GM12892 (cell line): ENCODE results near the gene SEC23A.

Experiments
- DNase-seq: peaks from one replicate; pipeline ENCODE4 v3.0.0; 2011; ENCODE audit not compliant: insufficient read length
- FAIRE-seq: peaks from 2 replicates; lab custom pipeline; 2011; peaks lifted over from hg19 to GRCh38; lab: Jason Lieb, UNC
- POLR2A ChIP-seq: IDR thresholded peaks from 2 replicates; pipeline ENCODE4 v1.6.1; 2011; ENCODE audit warnings: low read depth, low read length, control low read depth
- POLR2AphosphoS5 ChIP-seq: IDR thresholded peaks from 2 replicates; pipeline ENCODE4 v1.6.1; 2011; ENCODE audit warnings: low read depth, low read length, control low read depth
- TAF1 ChIP-seq: IDR thresholded peaks from 2 replicates; pipeline ENCODE4 v1.6.1; 2011; ENCODE audit warnings: low read depth, mild to moderate bottlenecking, control low read depth, low read length, borderline replicate concordance

Gene SEC23A

DNA sequence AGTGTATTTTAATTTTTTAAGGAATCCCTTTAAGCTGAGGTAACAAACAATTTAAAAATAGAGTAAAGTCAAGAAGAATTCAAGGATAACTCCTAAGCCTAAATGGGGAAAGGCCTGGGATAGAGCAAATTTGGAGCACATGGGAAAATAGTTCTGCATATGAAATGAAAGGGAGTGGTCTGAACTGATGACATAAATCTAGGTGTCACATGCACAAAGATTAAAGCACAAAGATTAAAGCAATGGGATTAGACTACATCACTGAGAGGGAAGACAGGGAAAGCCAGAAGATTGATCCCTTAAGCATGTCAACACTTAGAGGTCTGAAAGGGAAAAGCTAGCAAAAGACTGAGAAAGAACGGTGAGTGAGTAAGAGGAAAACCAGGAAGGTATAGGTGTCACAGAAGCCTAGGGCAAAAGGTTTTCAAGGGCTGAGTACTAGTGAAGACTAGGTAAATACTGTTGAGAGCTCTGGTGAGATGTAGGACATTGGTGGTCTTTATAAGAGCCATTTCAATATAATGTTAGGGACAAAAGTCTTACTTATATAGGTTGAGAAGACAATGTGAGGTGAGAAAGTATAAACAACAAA, 59.6 kb downstream of the SEC23A start:
- DNase-seq (no peak), FAIRE-seq (peak; percentile 79)
- no peak for TF ChIP-seq POLR2AphosphoS5
- no peak for TF ChIP-seq TAF1
- no peak for TF ChIP-seq POLR2A

DNA sequence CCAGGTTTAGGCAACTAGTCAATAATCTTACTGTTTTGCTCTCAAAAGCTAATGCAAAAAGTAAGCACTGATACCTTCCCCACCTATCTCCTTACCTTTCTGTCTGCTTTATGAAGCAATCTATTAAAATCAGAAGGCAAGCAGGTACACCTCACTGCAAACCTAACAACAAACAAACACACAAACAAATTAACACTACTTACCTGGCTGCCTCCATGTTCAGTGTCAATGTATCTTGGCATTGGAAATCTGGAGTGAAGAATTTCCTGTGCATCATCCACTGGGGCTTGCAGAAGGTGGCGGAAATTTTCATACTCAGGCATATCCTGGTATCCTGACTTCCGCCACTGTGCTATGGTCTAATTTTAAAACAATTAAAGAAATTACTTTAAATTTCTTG, 62.5 kb downstream of the SEC23A start:
- TF ChIP-seq POLR2AphosphoS5 (no peak), TAF1 (no peak), POLR2A (no peak)
- DNase-seq (no peak), FAIRE-seq (no peak)

DNA sequence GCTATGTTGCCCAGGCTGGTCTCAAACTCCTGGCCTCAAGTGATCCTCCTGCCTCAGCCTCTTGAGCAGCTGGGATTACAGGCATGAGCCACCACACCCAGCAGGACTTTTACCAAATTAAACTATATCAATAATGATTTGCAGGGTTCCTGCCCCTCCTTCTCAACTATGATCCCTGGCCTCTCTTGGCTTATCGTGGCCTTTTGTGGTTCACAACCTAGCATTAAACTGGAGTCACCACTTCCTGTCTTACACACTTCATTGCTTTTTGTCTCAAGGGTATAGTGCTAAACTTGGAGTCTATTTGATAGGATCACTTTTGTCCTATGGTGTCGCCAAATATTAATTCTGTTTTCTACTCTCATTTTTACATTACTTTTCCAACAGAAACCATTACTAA, 64.5 kb downstream of the SEC23A start:
- no peak for DNase-seq

DNA sequence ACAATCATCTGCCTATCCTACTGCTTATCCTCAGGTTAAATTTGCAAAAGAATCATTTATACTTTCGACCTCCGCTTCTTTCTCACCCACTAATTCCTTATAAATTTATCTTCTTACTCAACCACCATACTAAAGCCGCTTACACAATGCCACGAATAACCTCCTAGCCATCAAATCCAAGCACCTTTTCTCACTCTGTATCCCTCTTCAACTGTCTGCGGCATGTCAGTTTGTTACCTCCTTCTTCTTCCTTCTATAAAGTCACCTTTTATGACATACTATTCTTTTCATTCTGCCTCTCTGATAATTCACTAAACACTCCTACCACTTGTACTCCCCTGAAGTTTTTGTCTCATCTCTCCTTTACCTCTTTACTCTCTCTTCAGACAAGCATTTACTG, 66.3 kb downstream of the SEC23A start:
- no peak for TF ChIP-seq TAF1
- TF ChIP-seq POLR2A = no peak
- TF ChIP-seq POLR2AphosphoS5 = no peak
- no peak for DNase-seq
- FAIRE-seq = no peak

More for the DNA sequence above, 64.5 kb downstream of the SEC23A start:
- TF ChIP-seq POLR2AphosphoS5 (no peak), POLR2A (no peak), TAF1 (no peak)
- peak; percentile 61 for FAIRE-seq

DNA sequence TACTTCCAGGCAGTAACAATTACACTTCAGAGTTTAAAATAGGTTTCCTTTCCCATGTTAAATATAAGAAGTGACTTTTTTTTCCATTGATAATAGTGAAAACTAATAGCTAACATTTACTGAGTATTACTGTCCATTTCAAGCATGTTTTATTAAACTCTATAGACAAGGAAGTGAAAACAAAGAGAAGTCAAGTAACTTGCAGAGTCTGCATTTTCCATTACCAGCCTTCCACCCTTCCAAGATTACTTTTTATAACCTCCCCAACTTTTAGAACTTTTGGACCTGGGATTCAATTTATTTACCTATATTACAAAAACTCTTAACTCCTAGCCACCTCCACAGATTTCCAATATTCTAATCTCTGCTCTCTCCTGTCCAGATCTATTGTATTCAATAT, 67.7 kb downstream of the SEC23A start:
- DNase-seq = no peak
- FAIRE-seq = no peak
- TF ChIP-seq POLR2A (no peak), TAF1 (no peak), POLR2AphosphoS5 (no peak)

DNA sequence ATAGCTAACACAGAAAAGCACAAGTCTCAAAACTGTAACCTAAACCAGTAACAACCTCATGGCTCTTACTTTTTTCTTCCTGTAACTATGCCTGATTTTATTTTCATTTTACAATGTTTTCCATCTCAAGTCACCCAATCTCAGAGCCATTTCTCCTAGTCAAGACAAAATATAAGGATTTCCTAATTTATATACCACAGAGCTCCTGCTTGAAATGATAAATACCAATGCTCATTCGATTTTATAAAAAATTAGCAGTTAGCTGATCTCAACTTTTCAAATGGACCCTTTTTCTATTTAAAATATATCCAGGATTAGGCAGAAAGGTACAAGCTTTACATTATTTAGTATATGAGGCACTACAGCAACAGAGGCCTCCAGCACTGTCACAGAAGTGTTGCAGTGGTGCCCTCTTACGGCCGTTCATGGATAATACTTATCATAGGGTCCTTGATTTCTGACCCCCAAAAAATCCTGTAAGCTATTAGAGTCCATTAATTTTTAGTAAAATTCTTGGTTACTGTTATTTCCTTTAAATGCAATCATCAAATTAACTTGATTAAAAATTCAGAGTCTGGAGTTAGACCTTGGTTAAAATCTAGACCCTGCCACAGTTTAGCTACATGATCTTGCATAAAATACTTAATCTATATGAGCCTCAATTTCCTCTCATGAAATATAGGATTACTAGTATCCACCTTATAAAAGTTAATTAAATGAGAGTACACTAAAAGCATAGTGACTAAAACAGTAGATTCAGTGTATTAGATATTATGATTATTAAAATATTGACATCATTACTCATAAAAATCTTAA, 68.3 kb downstream of the SEC23A start:
- DNase-seq (no peak), FAIRE-seq (no peak)
- TF ChIP-seq POLR2AphosphoS5 (no peak), TAF1 (no peak), POLR2A (no peak)

DNA sequence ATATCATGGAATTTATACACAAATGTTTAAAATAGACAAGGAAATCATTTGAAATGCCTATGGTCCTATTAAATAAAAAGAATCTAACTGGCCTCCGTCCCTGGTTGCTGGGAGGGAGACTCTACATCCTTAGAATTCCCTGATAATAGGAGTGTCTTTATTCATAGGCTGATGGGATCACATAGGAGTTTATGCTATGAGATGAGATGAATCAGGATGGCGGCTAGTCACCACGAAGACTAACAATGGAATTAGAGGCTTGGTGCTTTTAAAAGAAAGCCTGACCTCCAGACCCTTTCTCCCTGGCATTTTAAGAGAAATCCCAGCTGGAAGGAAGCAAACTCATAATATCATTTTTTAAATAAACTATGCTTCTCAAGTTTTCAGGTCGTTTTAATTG, 69.7 kb downstream of the SEC23A start:
- TF ChIP-seq TAF1 (no peak), POLR2AphosphoS5 (no peak), POLR2A (no peak)
- FAIRE-seq (no peak), DNase-seq (no peak)

DNA sequence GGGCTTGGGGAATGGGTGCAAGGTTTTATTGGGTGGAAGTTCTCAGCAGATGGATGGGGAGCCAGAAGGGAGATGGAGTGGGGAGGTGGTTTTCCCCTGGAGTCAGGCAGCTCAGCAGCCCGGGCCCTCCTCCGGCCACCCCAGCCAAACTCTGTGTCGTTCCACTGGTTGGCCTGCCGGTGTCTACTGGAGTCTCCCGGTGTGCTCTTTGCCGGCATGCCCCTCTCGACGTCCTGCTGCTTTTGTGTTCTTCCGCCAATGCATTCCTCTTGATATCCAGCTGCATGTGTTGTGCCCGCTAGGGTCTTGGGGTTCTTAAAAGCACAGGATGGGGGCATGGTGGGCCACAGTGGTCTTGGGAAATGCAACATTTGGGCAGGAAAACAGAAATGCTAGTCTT, 72.8 kb downstream of the SEC23A start:
- TF ChIP-seq POLR2AphosphoS5 (no peak), TAF1 (no peak), POLR2A (no peak)
- DNase-seq = no peak
- FAIRE-seq = no peak

DNA sequence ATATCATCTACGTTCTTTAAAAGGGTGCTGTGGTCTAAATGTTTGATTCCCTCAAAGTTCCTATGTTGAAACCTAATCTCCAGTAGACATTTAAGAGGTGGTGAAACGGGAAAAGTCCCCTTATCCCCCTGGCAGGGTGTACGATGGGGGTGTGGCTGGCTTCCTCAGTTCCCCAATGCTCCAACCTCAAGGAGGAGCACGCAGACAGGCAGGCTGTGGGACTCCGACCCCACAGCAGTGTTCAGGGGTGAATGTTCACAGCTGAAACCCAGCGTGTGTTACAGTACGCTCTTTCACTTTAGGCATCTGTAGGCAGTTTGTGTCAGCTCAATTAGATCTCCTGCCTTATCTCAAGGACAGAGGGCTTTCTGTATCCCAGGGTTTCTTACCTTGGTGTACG, 73.2 kb downstream of the SEC23A start:
- no peak for FAIRE-seq
- TF ChIP-seq POLR2AphosphoS5 = no peak
- no peak for TF ChIP-seq POLR2A
- no peak for TF ChIP-seq TAF1

DNA sequence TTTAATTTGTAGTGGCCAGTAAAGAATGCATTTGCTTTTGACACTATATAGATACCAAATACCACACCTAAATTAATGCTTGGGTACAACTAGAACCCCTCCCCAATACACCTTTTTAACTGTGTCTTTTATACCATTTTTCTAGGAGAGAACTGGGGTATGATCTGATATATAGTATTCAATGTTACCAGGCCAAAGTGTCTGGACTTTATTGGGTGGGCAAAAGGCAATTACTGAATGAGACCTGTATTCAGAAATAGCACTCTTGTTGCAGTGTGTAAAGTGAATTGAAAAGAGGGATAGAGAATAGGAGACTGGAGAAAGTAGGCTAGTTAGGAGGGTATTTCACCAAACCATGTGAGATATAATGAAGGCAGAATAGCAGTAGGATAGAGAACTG, 74.4 kb downstream of the SEC23A start:
- FAIRE-seq = no peak

More for the DNA sequence above, 73.2 kb downstream of the SEC23A start:
- no peak for DNase-seq

DNA sequence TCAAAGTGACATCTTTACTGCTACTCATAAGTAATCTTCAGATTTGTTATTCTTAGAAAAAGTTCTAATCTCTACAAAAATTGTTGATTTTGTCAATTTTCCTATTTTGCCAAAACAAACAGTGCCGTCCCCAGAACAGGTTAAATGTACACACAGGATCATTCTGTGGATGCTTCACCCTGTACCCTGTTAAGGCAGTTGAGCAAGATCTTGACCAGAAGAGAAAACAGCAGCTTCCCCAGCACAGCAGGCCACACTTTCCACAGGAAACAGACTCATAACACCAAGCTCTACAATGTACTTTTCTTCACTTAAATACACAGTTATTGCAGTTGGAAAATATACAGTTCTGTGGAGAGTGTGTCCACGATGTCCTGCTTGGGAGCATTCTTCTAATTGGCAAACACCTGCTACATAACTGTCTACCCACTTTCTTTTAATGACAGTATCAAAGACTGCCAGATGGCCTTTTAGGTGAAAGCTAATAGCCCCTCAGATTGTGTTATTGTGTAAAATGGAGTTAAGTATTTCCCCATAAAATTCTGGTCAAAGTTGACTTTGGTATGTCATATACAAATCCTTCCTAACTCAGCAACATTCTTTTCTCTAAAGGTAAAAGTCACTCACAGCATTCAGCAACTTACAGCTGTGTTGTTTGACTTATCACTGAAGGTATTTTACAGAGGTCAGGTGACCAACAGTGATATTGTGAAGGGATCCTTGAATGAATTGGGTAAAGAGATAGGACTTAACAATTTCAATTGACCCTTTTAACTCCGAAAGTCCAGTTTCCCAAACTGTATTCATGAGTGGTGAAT, 77.0 kb downstream of the SEC23A start:
- TF ChIP-seq POLR2A (no peak), TAF1 (no peak), POLR2AphosphoS5 (no peak)
- DNase-seq = no peak
- FAIRE-seq = no peak

More for the DNA sequence above, 74.4 kb downstream of the SEC23A start:
- no peak for DNase-seq
- TF ChIP-seq POLR2AphosphoS5 (no peak), POLR2A (no peak), TAF1 (no peak)
